ENCODE data around the gene REST.
A peak's percentile ranks its signal among the peaks of the same experiment; 100 is the strongest.

The REST gene

GRCh38 chr4:56907489-56908205 lies at the start of gene REST:
TSS of gene REST (plus strand) at chr4:56907900. CDS start at chr4:56910639, 2,739 bp downstream.
- no peaks in the 10 kb centered on the region for H3K27me3 ChIP-seq (ENCODE audit: insufficient read depth, poor library complexity, severe bottlenecking)
- peak within 1 kb of the TSS; percentile 83 for H3K27ac ChIP-seq (ENCODE audit: poor library complexity, severe bottlenecking)
- DNase-seq (ENCODE audit: low spot score): peak; percentile 58
- H3K36me3 ChIP-seq (ENCODE audit: low read depth): peaks cover 11% of the 10 kb centered on the region
- peaks cover 3% of the 10 kb centered on the region for H3K4me1 ChIP-seq (ENCODE audit: insufficient read depth, poor library complexity, severe bottlenecking)
- no peak for TF ChIP-seq CTCF (IDR thresholded peaks at IDR 0.05; ENCODE audit: poor library complexity, severe bottlenecking)
- H3K9me3 ChIP-seq (ENCODE audit: severe bottlenecking): no peaks in the 10 kb centered on the region
- peak; percentile 64 for ATAC-seq (ENCODE audit: low read depth)
- H3K4me3 ChIP-seq (ENCODE audit: severe bottlenecking): peak within 1 kb of the TSS; percentile 99

- no peak for TF ChIP-seq CTCF (IDR thresholded peaks at IDR 0.05; ENCODE audit: poor library complexity, severe bottlenecking)
- Histone ChIP-seq H3K27ac (ENCODE audit: poor library complexity, severe bottlenecking) (no peak overlapping the region), H3K9me3 (ENCODE audit: severe bottlenecking) (no peaks in the 10 kb centered on the region), H3K27me3 (ENCODE audit: insufficient read depth, poor library complexity, severe bottlenecking) (no peaks in the 10 kb centered on the region), H3K36me3 (ENCODE audit: low read depth) (no peaks in the 10 kb centered on the region), H3K4me3 (ENCODE audit: severe bottlenecking) (no peak overlapping the region), H3K4me1 (ENCODE audit: insufficient read depth, poor library complexity, severe bottlenecking) (no peaks in the 10 kb centered on the region)
- DNase-seq (ENCODE audit: low spot score): no peak
- ATAC-seq (ENCODE audit: low read depth): no peak
Measured at GRCh38 chr4:56859841-56860240, 47.9 kb upstream of the REST start.

GRCh38 chr4:56860781-56861180 lies 46.9 kb upstream of the REST start:
- no peak for DNase-seq (ENCODE audit: low spot score)
- no peaks in the 10 kb centered on the region for H3K36me3 ChIP-seq (ENCODE audit: low read depth)
- H3K9me3 ChIP-seq (ENCODE audit: severe bottlenecking): no peaks in the 10 kb centered on the region
- no peak for ATAC-seq (ENCODE audit: low read depth)
- H3K27ac ChIP-seq (ENCODE audit: poor library complexity, severe bottlenecking): no peak overlapping the region
- no peaks in the 10 kb centered on the region for H3K4me1 ChIP-seq (ENCODE audit: insufficient read depth, poor library complexity, severe bottlenecking)
- no peak for TF ChIP-seq CTCF (IDR thresholded peaks at IDR 0.05; ENCODE audit: poor library complexity, severe bottlenecking)
- no peaks in the 10 kb centered on the region for H3K27me3 ChIP-seq (ENCODE audit: insufficient read depth, poor library complexity, severe bottlenecking)
- H3K4me3 ChIP-seq (ENCODE audit: severe bottlenecking): no peak overlapping the region

GRCh38 chr4:56861360-56861759 lies 46.3 kb upstream of the REST start:
- no peak for DNase-seq (ENCODE audit: low spot score)
- Histone ChIP-seq H3K27me3 (ENCODE audit: insufficient read depth, poor library complexity, severe bottlenecking) (no peaks in the 10 kb centered on the region), H3K9me3 (ENCODE audit: severe bottlenecking) (no peaks in the 10 kb centered on the region), H3K36me3 (ENCODE audit: low read depth) (no peaks in the 10 kb centered on the region), H3K4me1 (ENCODE audit: insufficient read depth, poor library complexity, severe bottlenecking) (no peaks in the 10 kb centered on the region), H3K4me3 (ENCODE audit: severe bottlenecking) (no peak overlapping the region), H3K27ac (ENCODE audit: poor library complexity, severe bottlenecking) (no peak overlapping the region)
- TF ChIP-seq CTCF (IDR thresholded peaks at IDR 0.05; ENCODE audit: poor library complexity, severe bottlenecking): no peak
- 0 out of 3 replicates have a peak, but pooled peaks have one; percentile 29 for ATAC-seq (ENCODE audit: low read depth)
